ENCODE results near the gene LRRC57. TPM values are rescaled to one million over a fixed set of nuclear protein-coding genes. Genes with fewer than 3 reads are reported as not detected.

The LRRC57 gene
- total and polyA plus RNA-seq, 11 donors, result 5.2 to 25.9 (median 17.3) TPM

DNA sequence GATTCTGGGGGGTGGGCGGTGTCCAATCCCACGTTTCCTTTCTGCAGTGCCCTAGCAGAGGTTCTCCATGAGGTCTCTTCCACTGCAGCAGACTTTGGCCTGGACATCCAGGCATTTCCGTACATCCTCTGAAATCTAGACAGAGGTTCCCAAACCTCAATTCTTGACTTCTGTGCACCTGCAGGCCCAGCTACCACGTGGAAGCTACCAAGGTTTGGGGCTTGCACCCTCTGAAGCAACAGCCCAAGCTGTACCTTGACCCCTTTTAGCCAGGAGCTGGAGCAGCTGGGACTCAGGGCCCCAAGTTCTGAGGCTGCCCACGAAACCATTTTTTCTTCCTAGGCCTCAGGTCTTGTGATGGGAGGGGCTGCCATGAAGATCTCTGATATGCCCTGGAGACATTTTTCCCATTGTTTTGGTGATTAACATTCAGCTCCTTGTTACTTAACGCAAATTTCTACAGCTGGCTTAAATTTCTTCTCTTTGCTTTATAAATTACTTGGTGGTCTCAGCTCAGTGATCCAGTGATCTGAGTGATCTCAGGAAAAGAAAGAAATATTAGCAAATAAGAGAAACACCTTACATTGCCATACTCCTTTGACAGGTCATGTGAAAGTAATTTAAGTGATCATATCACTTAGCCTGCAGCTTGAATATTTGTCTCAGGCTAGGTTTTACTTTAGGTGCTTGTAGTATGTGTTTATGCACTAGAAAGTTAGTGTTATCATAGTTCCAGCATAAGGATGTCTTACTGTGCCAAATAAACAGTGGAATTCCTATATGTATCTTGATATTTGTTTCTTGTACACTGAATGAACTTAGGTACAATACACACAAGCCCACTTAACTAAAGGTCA lies 50.2 kb downstream of the LRRC57 start:
- intact Hi-C loops (cut with DNase I), result loop anchor here in 2 of 10 donors (5.0 to 10.0 kb wide), 2 partner anchors 49 to 224 kb away; partner anchors contain the start of genes HAUS2 (in 2 of the 2), LRRC57 (in 2 of the 2), GANC (in 1 of the 2) and TMEM87A (in 1 of the 2)
- WGBS, 4 donors, result 61 to 72% (median 67%) methylated on average over 6 of the region's 6 CpGs
- no peak for TF ChIP-seq POLR2A (IDR thresholded peaks at IDR 0.05)
- TF ChIP-seq, protein P1, sequence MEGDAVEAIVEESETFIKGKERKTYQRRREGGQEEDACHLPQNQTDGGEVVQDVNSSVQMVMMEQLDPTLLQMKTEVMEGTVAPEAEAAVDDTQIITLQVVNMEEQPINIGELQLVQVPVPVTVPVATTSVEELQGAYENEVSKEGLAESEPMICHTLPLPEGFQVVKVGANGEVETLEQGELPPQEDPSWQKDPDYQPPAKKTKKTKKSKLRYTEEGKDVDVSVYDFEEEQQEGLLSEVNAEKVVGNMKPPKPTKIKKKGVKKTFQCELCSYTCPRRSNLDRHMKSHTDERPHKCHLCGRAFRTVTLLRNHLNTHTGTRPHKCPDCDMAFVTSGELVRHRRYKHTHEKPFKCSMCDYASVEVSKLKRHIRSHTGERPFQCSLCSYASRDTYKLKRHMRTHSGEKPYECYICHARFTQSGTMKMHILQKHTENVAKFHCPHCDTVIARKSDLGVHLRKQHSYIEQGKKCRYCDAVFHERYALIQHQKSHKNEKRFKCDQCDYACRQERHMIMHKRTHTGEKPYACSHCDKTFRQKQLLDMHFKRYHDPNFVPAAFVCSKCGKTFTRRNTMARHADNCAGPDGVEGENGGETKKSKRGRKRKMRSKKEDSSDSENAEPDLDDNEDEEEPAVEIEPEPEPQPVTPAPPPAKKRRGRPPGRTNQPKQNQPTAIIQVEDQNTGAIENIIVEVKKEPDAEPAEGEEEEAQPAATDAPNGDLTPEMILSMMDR (IDR thresholded peaks at IDR 0.05), result no peak
- ATAC-seq (no peak), DNase-seq (no peak)
- Histone ChIP-seq H3K4me1 (peaks cover 0 to 93% (median 41%) of the 10 kb centered on the region in 12 donors), H3K36me3 (no peaks in the 10 kb centered on the region), H3K9me3 (no peaks in the 10 kb centered on the region), H3K27me3 (no peaks in the 10 kb centered on the region), H3K27ac (peak overlapping the region in 7 of 12 donors; percentile 12 to 72 (median 29)), H3K4me3 (no peak overlapping the region)

DNA sequence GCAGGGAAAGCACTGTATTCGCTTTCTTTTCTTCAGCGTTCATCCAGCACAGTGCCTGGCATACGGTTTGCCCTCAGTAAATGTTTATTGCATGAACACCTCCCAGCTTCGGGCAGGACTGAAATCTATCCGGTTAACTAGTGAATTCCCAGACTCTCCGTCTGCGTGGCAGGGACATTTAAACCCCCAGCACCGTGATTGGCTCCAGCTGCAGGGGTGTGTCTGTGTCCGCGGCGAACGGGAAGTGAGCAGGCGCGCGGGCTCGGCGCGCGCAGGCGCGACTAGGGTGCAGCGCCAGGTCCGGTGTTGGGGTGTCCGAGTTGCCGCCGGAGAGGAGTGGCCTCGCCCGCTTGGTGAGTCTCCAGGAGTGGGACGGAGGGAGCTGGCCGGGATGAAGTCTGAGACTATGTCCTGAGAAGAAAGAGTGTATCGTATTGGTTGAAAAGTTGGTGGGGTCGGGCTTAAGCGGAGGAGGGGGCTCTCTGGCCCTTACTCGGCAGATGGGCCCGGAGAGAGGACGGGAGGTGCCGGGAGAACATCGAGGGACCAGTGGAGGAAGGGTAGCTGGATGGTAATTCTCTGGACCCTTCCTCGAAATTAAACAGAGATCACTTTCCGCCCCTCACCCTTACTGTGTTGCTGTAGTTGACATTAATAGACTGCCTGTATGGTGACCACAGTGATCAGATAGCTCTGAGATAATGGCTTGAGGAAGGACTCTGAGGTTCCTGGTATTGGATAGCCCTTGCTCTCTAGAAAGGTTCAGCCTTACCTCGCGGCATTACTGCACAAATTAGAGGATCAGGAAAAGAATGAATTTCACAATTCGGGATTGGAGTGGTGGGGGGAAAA lies 53.0 kb downstream of the LRRC57 start, which contains the start of gene SNAP23:
TSS of gene SNAP23 (plus strand) at position 274 of the 852 bp plus-strand sequence. CDS start 16,213 bp downstream, outside the sequence.
- Histone ChIP-seq H3K36me3 (no peaks in the 10 kb centered on the region), H3K27ac (peak within 1 kb of the TSS; percentile 82 to 97 (median 93)), H3K9me3 (no peaks in the 10 kb centered on the region), H3K4me1 (peaks cover 0 to 87% (median 41%) of the 10 kb centered on the region in 12 donors), H3K27me3 (no peaks in the 10 kb centered on the region), H3K4me3 (peak within 1 kb of the TSS; percentile 43 to 87 (median 74))
- intact Hi-C loops (cut with DNase I), result loop anchor here in 2 of 10 donors (5.0 to 10.0 kb wide), 2 partner anchors 52 to 221 kb away; partner anchors contain the start of genes HAUS2 (in 2 of the 2), LRRC57 (in 2 of the 2), GANC (in 1 of the 2) and TMEM87A (in 1 of the 2)
- peak; percentile 93 to 96 (median 95) for DNase-seq
- peak; percentile 91 to 97 (median 96) for ATAC-seq
- peak; percentile 17 to 89 for TF ChIP-seq POLR2A (IDR thresholded peaks at IDR 0.05)
- TF ChIP-seq, protein P1 (IDR thresholded peaks at IDR 0.05), result no peak
- WGBS, 4 donors, result 0% methylated on average over 43 of the region's 43 CpGs

DNA sequence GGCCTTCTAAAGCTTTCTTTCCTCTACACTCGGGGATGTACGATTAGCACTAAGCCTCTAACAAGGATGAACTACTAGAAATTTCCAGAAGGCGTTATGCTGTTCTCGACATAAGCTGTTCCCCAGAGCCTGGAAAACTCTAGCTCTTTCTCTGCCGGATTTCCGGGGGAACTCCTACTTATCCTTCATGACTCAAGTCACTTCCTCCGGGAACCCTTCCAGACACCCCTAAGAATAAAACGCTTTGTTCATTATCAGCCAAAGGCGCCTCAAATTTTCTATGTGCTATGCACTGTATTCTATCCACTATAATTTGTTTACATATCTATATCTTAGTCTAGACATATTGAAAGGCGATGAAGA lies 53.6 kb downstream of the LRRC57 start:
- 5 to 14% (median 9%) methylated on average over 10 of the region's 10 CpGs for WGBS, 4 donors
- no peak for TF ChIP-seq POLR2A (IDR thresholded peaks at IDR 0.05)
- DNase-seq, result peak in 4 of 5 donors; percentile 44 to 81 (median 64)
- no peaks in the 10 kb centered on the region for H3K27me3 ChIP-seq
- peak overlapping the region; percentile 82 to 97 (median 93) for H3K27ac ChIP-seq
- ATAC-seq, result peak; percentile 11 to 69 (median 37)
- H3K4me1 ChIP-seq, result peaks cover 0 to 82% (median 38%) of the 10 kb centered on the region in 12 donors
- peak overlapping the region; percentile 9 to 87 (median 74) for H3K4me3 ChIP-seq
- intact Hi-C loops (cut with DNase I), result loop anchor here in 2 of 10 donors (5.0 to 10.0 kb wide), 2 partner anchors 52 to 220 kb away; partner anchors contain the start of genes HAUS2 (in 2 of the 2), LRRC57 (in 2 of the 2), GANC (in 1 of the 2) and TMEM87A (in 1 of the 2)
- no peaks in the 10 kb centered on the region for H3K9me3 ChIP-seq
- H3K36me3 ChIP-seq, result no peaks in the 10 kb centered on the region

DNA sequence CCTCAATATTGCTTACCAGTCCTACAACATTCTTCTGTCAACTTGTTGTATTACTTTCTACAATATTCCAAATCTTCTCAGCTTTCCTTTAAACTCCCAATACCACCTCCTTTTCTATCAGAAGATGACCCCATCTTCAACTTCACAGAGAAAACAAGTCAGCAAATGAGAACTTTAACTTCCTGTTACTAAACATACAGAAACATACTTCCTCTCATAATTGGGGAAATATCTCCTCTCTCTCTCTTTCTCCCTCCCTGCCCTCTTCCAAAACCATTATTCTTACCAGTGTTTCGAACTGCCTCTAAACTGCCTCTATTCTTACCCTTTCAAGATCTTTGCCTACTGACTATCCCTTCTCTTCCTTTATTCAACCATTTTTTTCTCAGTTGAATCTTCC lies 54.9 kb downstream of the LRRC57 start:
- intact Hi-C loops (cut with DNase I), result loop anchor here in 1 of 10 donors (10.0 kb wide), 1 partner anchor 219 kb away; the partner anchor contains the start of genes GANC and TMEM87A
- DNase-seq, result no peak
- Histone ChIP-seq H3K4me3 (peak overlapping the region in 1 of 12 donors; percentile 87), H3K4me1 (peaks cover 0 to 82% (median 40%) of the 10 kb centered on the region in 12 donors), H3K36me3 (no peaks in the 10 kb centered on the region), H3K27ac (peak overlapping the region in 11 of 12 donors; percentile 15 to 97 (median 93)), H3K27me3 (no peaks in the 10 kb centered on the region), H3K9me3 (no peaks in the 10 kb centered on the region)
- TF ChIP-seq, protein P1 (IDR thresholded peaks at IDR 0.05), result no peak
- no peak for TF ChIP-seq POLR2A (IDR thresholded peaks at IDR 0.05)
- 83 to 94% (median 88%) methylated on average over 1 of the region's 1 CpG for WGBS, 4 donors
- no peak for ATAC-seq
